Immature natural killer cell (primary cell): ENCODE results near the gene SERGEF. TPM values are rescaled to one million over a fixed set of nuclear protein-coding genes. Genes with fewer than 3 reads are reported as not detected.

Experiments used
- DNase-seq, 3 donors: peaks; one replicate each; pipeline ENCODE4 v3.0.0; 2022; ENCODE audit warnings: mixed read lengths in 1 of 3
- H3K27ac Mint-ChIP-seq, 6 donors: one replicate each; pipeline ENCODE4 v1.8.0; 2020; ENCODE audit warnings: mixed read lengths in 6 of 6, mild to moderate bottlenecking in 5 of 6, inconsistent platforms in 4 of 6, moderate library complexity in 3 of 6
- H3K27me3 Mint-ChIP-seq, 3 donors: one replicate each; pipeline ENCODE4 v1.8.0; 2020 to 2021; ENCODE audit warnings: low read depth in 3 of 3, mild to moderate bottlenecking in 3 of 3, mixed read lengths in 3 of 3, moderate library complexity in 3 of 3, inconsistent platforms in 1 of 3
- H3K36me3 Mint-ChIP-seq, 3 donors: one replicate each; pipeline ENCODE4 v1.8.0; 2020; ENCODE audit warnings: mixed read lengths in 3 of 3, inconsistent platforms in 2 of 3, mild to moderate bottlenecking in 2 of 3
- H3K4me1 Mint-ChIP-seq, 2 donors: one replicate each; pipeline ENCODE4 v1.8.0; 2020; ENCODE audit warnings: inconsistent platforms in 2 of 2, mild to moderate bottlenecking in 2 of 2, mixed read lengths in 2 of 2, moderate library complexity in 1 of 2
- H3K4me3 Mint-ChIP-seq, 5 donors: one replicate each; pipeline ENCODE4 v1.8.0; 2020; ENCODE audit warnings: mild to moderate bottlenecking in 5 of 5, mixed read lengths in 5 of 5, inconsistent platforms in 3 of 5, moderate library complexity in 3 of 5
- H3K9me3 Mint-ChIP-seq, 6 donors: one replicate each; pipeline ENCODE4 v1.8.0; 2020; ENCODE audit warnings: mild to moderate bottlenecking in 6 of 6, mixed read lengths in 6 of 6, inconsistent platforms in 4 of 6, moderate library complexity in 3 of 6
- polyA plus RNA-seq, 3 donors: library from polyadenylated mRNA; unstranded; fragments of 300-500 nt; fragmentation: Illumina TruSeq; gene quantifications; one replicate each; pipeline ENCODE4 v1.2.3, GENCODE V29; 2021

The SERGEF gene
- polyA plus RNA-seq, 3 donors from 2014 or later = 52.0 to 104 (median 68.3) TPM

DNA sequence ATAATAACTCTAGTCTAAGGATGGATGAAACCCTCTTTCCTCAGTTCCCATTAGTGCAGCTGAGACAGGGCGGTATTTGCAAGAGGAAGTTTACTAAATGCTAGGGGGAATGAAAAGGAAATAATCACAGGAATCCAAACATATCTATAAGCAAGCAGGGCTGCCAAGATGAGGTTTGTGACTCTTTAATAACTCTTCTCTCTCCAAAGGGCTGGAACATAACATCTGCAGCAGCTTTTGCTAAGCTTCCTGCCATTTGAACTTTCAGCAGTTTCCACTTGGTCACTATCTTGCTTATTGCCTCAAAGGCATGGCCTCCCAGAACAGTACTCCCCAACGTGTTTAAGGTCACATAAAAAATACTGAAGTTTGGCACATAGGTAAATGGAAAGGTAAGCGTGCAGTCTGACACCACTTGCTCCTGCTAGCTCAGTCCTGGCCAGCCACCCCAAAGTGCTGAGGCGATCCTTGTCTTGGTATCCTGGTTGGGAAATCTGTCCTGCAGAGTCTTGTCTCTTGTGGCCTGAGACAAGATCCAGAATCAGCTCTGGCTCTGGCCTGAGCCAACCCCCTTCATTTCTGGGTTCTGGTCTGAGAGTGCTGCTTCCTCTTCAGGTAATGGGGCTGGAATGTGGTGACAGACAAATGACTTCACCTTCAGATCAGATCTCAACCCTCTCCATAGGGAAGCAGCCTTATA lies 196.5 kb downstream of the SERGEF start:
- Mint-ChIP-seq H3K27ac (no peak overlapping the region), H3K36me3 (peaks cover 0 to 5% (median 2%) of the 10 kb centered on the region in 3 donors), H3K9me3 (no peaks in the 10 kb centered on the region), H3K4me1 (no peaks in the 10 kb centered on the region), H3K4me3 (no peak overlapping the region), H3K27me3 (no peaks in the 10 kb centered on the region)
- DNase-seq = no peak

GRCh38 chr11:17814546-17814945 lies 198.3 kb downstream of the SERGEF start:
- DNase-seq = no peak
- peaks cover under 1 to 5% (median 3%) of the 10 kb centered on the region in 3 donors for H3K36me3 Mint-ChIP-seq
- H3K27me3 Mint-ChIP-seq = no peaks in the 10 kb centered on the region
- no peaks in the 10 kb centered on the region for H3K9me3 Mint-ChIP-seq
- no peak overlapping the region for H3K4me3 Mint-ChIP-seq
- no peaks in the 10 kb centered on the region for H3K4me1 Mint-ChIP-seq
- no peak overlapping the region for H3K27ac Mint-ChIP-seq

GRCh38 chr11:17813391-17814059 lies 199.3 kb downstream of the SERGEF start:
- H3K4me1 Mint-ChIP-seq = no peaks in the 10 kb centered on the region
- no peaks in the 10 kb centered on the region for H3K9me3 Mint-ChIP-seq
- no peak overlapping the region for H3K27ac Mint-ChIP-seq
- H3K27me3 Mint-ChIP-seq = no peaks in the 10 kb centered on the region
- no peak overlapping the region for H3K4me3 Mint-ChIP-seq
- DNase-seq = no peak
- peaks cover 3 to 14% (median 4%) of the 10 kb centered on the region in 3 donors for H3K36me3 Mint-ChIP-seq

DNA sequence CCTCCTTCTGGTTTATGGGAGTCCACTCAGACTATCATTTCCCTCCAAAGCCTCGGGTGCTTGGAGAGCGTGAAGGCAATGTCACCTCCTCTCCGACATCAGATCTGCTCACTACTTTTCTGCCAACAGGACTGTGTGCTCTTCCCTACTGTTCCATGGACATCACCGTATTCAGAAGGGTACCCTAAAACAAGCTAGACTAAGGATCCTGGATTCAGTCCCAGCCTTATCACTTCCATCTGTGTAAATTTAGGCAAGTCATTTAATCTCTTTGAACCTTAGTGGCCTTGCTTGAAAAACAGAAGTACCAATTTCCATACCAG lies 200.0 kb downstream of the SERGEF start:
- Mint-ChIP-seq H3K4me1 (no peaks in the 10 kb centered on the region), H3K36me3 (peaks cover 3 to 14% (median 8%) of the 10 kb centered on the region in 3 donors), H3K9me3 (no peaks in the 10 kb centered on the region), H3K4me3 (no peak overlapping the region), H3K27me3 (no peaks in the 10 kb centered on the region), H3K27ac (no peak overlapping the region)
- DNase-seq = no peak

DNA sequence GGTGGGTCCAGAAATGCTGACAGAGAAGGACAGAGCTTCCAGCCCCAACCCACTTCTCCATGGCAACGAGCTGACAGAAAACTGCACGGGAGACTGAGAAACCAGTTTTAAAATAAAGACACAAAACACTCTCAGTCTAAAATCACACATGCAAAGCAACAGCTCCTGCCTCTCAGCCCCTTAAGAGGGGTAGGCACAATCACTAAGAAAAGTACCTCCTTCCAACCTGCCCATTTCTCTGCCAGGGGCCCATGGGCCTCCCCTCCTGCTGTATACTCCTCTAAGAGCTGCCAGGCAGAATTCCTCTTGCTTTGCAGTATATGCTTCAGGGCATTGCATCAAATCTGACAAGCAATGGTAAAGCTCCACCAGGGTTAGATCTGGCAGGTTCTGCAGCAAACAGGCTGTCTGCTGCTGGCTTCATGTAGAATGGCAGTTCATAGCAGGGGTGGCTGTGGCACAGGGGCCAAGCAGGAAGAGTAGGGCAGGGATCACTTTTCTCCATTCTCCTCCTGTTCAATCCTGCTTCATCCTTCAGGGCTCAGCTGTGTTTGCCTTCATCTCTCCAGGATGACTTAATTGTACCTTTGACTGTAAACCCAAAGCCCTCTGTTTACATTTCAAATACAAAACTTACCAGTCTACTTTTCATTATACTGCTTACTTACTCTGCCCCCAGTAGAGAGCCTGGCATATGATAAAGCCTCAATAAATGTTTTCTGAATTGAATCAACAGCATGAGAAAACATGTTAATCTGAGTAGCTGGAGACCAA lies 200.6 kb downstream of the SERGEF start:
- Mint-ChIP-seq H3K4me3 (no peak overlapping the region), H3K4me1 (no peaks in the 10 kb centered on the region), H3K9me3 (no peaks in the 10 kb centered on the region), H3K27me3 (no peaks in the 10 kb centered on the region), H3K27ac (no peak overlapping the region), H3K36me3 (peaks cover 3 to 14% (median 8%) of the 10 kb centered on the region in 3 donors)
- DNase-seq = no peak

- no peak for DNase-seq
- H3K4me1 Mint-ChIP-seq = no peaks in the 10 kb centered on the region
- H3K4me3 Mint-ChIP-seq = no peak overlapping the region
- H3K9me3 Mint-ChIP-seq = no peaks in the 10 kb centered on the region
- H3K27me3 Mint-ChIP-seq = no peaks in the 10 kb centered on the region
- H3K27ac Mint-ChIP-seq = no peak overlapping the region
- H3K36me3 Mint-ChIP-seq = peaks cover 7 to 14% (median 13%) of the 10 kb centered on the region in 3 donors
Observed at GRCh38 chr11:17811352-17811751, 201.5 kb downstream of the SERGEF start.

- no peak for DNase-seq
- Mint-ChIP-seq H3K4me3 (no peak overlapping the region), H3K27ac (no peak overlapping the region), H3K36me3 (peaks cover 7 to 14% (median 13%) of the 10 kb centered on the region in 3 donors), H3K27me3 (no peaks in the 10 kb centered on the region), H3K9me3 (no peaks in the 10 kb centered on the region), H3K4me1 (no peaks in the 10 kb centered on the region)
Observed at GRCh38 chr11:17810746-17811145, 202.1 kb downstream of the SERGEF start.

DNA sequence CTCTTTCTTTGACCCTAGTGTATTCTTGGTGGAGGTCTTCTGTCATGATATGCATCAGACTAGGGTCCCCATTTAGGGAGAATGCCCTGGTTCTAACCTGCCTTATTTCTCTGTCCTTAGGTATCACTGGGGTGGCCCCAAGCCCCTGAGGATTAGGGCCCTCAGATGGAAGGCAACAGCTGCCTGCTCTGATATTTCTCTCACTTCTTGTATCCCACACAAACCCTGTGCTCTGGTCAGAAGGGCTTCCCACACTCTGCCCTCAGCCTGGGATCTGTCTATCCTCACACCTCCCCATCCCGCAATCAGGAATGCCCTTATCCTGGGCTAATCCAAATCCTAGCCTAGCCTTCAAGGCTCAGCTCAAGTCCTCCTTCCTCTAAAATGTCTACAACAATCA lies 202.8 kb downstream of the SERGEF start:
- no peaks in the 10 kb centered on the region for H3K9me3 Mint-ChIP-seq
- no peaks in the 10 kb centered on the region for H3K27me3 Mint-ChIP-seq
- peaks cover 7 to 14% (median 13%) of the 10 kb centered on the region in 3 donors for H3K36me3 Mint-ChIP-seq
- H3K4me1 Mint-ChIP-seq = peaks cover 0 to 4% of the 10 kb centered on the region in 2 donors
- H3K4me3 Mint-ChIP-seq = no peak overlapping the region
- H3K27ac Mint-ChIP-seq = no peak overlapping the region
- DNase-seq = no peak

- Mint-ChIP-seq H3K9me3 (no peaks in the 10 kb centered on the region), H3K27me3 (no peaks in the 10 kb centered on the region), H3K4me1 (peaks cover 0 to 11% of the 10 kb centered on the region in 2 donors), H3K27ac (no peak overlapping the region), H3K4me3 (no peak overlapping the region), H3K36me3 (peaks cover 7 to 13% (median 8%) of the 10 kb centered on the region in 3 donors)
- DNase-seq = no peak
Observed at GRCh38 chr11:17807034-17807433, 205.8 kb downstream of the SERGEF start.

GRCh38 chr11:17805873-17806272 lies 207.0 kb downstream of the SERGEF start:
- Mint-ChIP-seq H3K27ac (no peak overlapping the region), H3K9me3 (no peaks in the 10 kb centered on the region), H3K27me3 (no peaks in the 10 kb centered on the region), H3K4me1 (peaks cover 0 to 11% of the 10 kb centered on the region in 2 donors), H3K4me3 (no peak overlapping the region), H3K36me3 (peaks cover 3 to 17% (median 8%) of the 10 kb centered on the region in 3 donors)
- no peak for DNase-seq

DNA sequence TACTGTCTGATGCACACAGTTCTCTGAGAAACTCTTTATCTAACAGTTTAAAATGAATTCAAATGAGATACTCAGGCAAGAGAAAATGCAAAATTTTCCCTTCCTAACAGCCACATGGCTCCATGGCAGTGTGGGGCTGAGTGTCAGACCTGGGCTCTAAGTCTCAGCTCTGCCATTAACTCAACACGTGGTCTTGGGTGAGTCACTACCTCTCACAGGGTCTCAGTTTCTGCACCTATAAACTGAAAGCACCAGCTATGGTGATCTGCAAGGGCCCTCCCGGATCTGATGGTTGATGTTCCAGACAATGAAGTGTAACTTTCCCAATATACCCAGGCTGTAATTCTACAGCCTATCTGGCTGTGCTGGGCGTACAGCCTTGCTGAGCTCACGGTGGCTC lies 207.8 kb downstream of the SERGEF start:
- H3K4me3 Mint-ChIP-seq = no peak overlapping the region
- peaks cover 0 to 11% of the 10 kb centered on the region in 2 donors for H3K4me1 Mint-ChIP-seq
- no peaks in the 10 kb centered on the region for H3K9me3 Mint-ChIP-seq
- peaks cover 8 to 22% (median 8%) of the 10 kb centered on the region in 3 donors for H3K36me3 Mint-ChIP-seq
- H3K27me3 Mint-ChIP-seq = no peaks in the 10 kb centered on the region
- H3K27ac Mint-ChIP-seq = no peak overlapping the region
- no peak for DNase-seq

- Mint-ChIP-seq H3K27ac (no peak overlapping the region), H3K4me1 (peaks cover 0 to 11% of the 10 kb centered on the region in 2 donors), H3K27me3 (no peaks in the 10 kb centered on the region), H3K36me3 (peaks cover 1 to 18% (median 15%) of the 10 kb centered on the region in 3 donors), H3K9me3 (no peaks in the 10 kb centered on the region), H3K4me3 (no peak overlapping the region)
- DNase-seq = no peak
Observed at GRCh38 chr11:17803754-17804334, 209.0 kb downstream of the SERGEF start.

GRCh38 chr11:17802491-17802890 lies 210.4 kb downstream of the SERGEF start:
- peaks cover 0 to 11% of the 10 kb centered on the region in 2 donors for H3K4me1 Mint-ChIP-seq
- H3K27ac Mint-ChIP-seq = peak overlapping the region in 1 of 6 donors; percentile 46
- H3K27me3 Mint-ChIP-seq = no peaks in the 10 kb centered on the region
- H3K4me3 Mint-ChIP-seq = no peak overlapping the region
- no peak for DNase-seq
- peaks cover 0 to 15% (median 14%) of the 10 kb centered on the region in 3 donors for H3K36me3 Mint-ChIP-seq
- H3K9me3 Mint-ChIP-seq = no peaks in the 10 kb centered on the region

DNA sequence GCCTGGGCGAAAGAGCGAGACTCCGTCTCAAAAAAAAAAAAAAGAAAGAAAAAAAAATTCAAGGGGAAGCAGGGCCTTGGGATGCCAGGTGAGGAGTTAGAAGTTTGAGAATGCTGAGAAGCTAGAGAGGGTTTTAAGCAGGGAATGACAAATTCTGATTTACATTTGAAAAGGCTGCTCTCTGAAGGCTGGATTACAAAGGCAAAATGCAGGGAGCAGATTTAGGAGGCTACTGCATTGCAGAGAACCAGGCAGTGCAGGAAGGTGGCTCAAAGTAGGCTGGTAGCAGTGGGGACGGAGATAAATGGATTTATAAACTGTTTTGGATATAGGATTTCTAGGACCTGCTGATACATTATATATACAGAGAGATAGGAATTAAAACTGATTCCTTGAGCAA lies 211.7 kb downstream of the SERGEF start:
- no peak for DNase-seq
- Mint-ChIP-seq H3K27ac (no peak overlapping the region), H3K4me3 (no peak overlapping the region), H3K27me3 (no peaks in the 10 kb centered on the region), H3K36me3 (peaks cover 0 to 12% (median 9%) of the 10 kb centered on the region in 3 donors), H3K4me1 (peaks cover 0 to 11% of the 10 kb centered on the region in 2 donors), H3K9me3 (no peaks in the 10 kb centered on the region)
